Erythroblast (primary cell): ENCODE results near the gene TRIAP1.

Experiments
- GATA1 ChIP-seq: IDR thresholded peaks from 2 replicates; pipeline ENCODE4 v1.6.1; 2011; ENCODE audit warnings: low read depth, mild to moderate bottlenecking, control low read depth, low read length, moderate library complexity
- POLR2A ChIP-seq: IDR thresholded peaks from 2 replicates; pipeline ENCODE4 v1.6.1; 2011; ENCODE audit warnings: mild to moderate bottlenecking, low read length

GRCh38 chr12:120413901-120414695 lies 32.1 kb downstream of the TRIAP1 start:
- no peak for TF ChIP-seq POLR2A
- no peak for TF ChIP-seq GATA1
